Erythroblast (primary cell): Measurements from ENCODE around the gene MN1.

ENCODE experiments used
- GATA1 ChIP-seq: IDR thresholded peaks from 2 replicates; pipeline ENCODE4 v1.6.1; 2011; ENCODE audit warnings: low read depth, mild to moderate bottlenecking, control low read depth, low read length, moderate library complexity
- POLR2A ChIP-seq: IDR thresholded peaks from 2 replicates; pipeline ENCODE4 v1.6.1; 2011; ENCODE audit warnings: mild to moderate bottlenecking, low read length

DNA sequence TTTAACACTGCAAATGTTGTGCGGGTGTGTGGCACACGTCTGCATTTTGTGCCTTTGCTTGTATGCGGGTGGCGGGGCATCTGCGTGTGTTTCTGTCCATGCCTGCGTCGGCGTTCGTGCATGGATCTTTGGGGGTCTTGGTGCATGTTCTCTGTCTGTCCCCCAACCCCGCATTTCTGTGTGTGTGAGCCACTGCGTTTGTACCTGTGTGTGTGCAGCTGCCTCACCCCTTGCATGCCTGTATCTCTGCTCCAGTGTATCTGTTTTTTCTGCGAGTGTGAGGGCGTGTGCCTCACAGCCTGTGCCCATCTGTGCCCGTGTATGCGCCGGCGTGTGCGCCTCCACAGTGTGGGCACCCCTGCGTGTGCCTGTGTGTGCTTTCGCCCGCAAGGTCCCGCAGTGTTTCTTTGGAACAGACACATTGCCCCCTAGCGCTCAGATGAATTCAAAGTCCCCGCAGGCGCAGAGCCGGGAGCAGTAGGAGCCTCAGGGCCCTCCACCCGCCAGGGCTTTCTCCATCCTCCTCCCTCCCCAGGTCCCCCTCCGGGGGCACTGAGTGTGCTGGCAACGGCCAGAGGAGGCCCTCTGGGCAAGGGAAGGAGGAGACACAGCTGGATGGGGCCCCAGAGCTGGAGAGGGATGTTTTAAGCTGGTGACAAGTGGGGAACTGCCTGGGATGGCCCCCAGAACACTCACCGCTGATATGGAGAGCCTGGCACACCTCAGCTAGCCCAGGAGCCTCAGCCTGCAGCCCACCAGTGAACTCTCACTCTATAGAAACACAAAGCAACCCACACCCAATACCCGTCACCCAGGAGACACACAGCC is 3.1 kb upstream of the MN1 start:
- TF ChIP-seq POLR2A (no peak), GATA1 (no peak)
